ENCODE data around the gene CCDC77. TPM values are rescaled to one million over a fixed set of nuclear protein-coding genes. Genes with fewer than 3 reads are reported as not detected.

CCDC77 gene
- total and polyA plus RNA-seq, 9 donors = 4.2 to 10.7 (median 6.0) TPM

DNA sequence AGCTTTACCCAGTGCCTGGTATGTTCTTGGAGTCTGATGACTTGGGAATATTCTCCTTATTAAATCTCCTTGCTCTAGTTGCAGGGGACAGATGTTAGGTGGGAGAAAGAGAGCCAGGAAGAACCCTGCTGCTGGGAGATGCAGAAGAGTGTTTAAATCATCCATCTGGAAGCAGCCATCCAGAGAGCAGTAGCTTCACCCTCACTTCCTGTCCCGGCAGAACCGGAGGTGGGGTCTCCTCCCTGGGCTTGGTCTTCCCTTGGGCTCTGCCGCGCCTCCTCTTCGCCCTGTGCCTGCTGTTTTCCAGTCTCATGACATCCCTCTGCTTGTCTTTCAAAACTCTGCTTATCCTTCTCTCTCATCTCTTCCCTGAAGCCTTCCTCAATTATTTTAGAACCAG is 73.8 kb downstream of the CCDC77 start:
- 34 to 52% (median 40%) methylated on average over 5 of the region's 5 CpGs for WGBS, 3 donors
- no peak for TF ChIP-seq EP300 (IDR thresholded peaks at IDR 0.05)
- TF ChIP-seq POLR2A (IDR thresholded peaks at IDR 0.05) = no peak
- TF ChIP-seq, protein P1, sequence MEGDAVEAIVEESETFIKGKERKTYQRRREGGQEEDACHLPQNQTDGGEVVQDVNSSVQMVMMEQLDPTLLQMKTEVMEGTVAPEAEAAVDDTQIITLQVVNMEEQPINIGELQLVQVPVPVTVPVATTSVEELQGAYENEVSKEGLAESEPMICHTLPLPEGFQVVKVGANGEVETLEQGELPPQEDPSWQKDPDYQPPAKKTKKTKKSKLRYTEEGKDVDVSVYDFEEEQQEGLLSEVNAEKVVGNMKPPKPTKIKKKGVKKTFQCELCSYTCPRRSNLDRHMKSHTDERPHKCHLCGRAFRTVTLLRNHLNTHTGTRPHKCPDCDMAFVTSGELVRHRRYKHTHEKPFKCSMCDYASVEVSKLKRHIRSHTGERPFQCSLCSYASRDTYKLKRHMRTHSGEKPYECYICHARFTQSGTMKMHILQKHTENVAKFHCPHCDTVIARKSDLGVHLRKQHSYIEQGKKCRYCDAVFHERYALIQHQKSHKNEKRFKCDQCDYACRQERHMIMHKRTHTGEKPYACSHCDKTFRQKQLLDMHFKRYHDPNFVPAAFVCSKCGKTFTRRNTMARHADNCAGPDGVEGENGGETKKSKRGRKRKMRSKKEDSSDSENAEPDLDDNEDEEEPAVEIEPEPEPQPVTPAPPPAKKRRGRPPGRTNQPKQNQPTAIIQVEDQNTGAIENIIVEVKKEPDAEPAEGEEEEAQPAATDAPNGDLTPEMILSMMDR (IDR thresholded peaks at IDR 0.05) = no peak
- intact Hi-C loops (cut with DNase I) = no loop called here
- DNase-seq = no peak
- Histone ChIP-seq H3K4me1 (ENCODE audit: insufficient read depth) (no peaks in the 10 kb centered on the region), H3K36me3 (no peaks in the 10 kb centered on the region), H3K27ac (no peak overlapping the region), H3K27me3 (no peaks in the 10 kb centered on the region), H3K4me3 (no peak overlapping the region), H3K9me3 (no peaks in the 10 kb centered on the region)

DNA sequence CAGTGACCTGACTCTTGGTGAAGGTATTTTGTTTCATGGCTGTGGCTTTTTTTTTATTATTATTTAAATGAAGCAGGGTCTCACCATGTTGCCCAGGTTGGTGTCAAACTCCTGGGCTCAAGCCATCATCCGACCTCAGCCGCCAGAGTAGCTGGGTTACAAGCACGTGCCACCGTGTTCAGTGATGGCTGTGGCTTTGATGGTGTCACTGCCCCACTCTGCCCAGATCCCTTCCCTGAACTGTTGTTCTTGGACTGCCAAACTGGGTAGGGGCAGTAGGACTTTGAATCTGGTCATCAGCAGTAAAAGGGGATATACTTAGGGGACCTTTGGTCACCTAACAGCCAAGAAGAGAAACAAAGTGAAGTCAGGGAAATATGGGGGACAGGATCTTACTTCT is 77.7 kb downstream of the CCDC77 start:
- DNase-seq = no peak

DNA sequence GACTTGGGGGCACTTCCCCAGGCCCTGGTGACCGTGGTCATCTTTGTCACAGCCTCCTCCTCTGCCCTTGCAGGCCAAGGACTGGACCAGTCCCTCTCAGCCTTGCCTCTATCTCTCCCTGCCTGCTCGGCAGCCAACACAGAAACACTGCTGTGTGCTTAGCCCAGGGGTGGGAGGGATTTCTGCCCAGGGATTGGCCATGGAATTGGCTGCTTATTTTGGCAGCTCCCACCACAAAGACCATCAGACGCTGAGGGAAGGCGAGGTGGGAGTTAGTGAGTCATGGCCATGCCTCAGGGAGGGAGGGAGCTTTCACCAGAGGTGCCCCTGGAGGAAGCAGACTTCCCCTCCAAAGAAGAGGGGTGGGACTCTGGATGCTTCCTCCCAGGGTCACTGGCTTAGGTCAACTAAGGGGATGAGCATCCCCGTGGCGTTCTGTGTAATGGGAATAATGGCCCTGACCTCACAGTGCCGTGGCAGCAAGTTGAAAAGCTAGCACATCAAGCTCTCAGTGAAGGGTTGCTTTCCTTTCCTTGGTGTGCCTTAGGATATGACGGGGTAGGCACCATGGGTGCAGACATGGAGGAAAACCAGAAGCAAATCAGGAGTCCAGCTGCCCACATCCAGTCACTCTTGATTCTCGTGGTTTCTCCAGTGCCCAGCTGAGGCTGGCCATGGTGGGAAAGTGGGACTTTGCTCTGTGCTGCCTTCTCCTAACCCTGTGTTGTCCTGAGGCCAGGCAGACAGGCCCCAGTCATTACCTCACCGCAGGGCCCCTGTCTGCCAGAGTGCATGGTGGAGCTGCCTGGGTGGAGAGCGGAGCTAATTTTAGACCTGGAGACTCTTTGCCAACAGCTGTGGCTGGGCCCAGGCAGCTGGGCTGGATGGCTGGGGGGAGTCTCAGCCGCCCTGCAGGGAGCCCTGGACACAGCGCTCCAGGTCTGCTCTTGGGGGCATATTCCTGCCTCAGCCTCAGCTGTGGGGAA is 79.7 kb downstream of the CCDC77 start:
- no peaks in the 10 kb centered on the region for H3K9me3 ChIP-seq
- H3K27ac ChIP-seq = peak overlapping the region in 1 of 2 donors; percentile 63
- no peaks in the 10 kb centered on the region for H3K36me3 ChIP-seq
- no peaks in the 10 kb centered on the region for H3K27me3 ChIP-seq
- peak; percentile 28 to 71 (median 56) for DNase-seq
- peaks cover 12% of the 10 kb centered on the region for H3K4me1 ChIP-seq (ENCODE audit: insufficient read depth)
- no peak overlapping the region for H3K4me3 ChIP-seq
- TF ChIP-seq POLR2A (IDR thresholded peaks at IDR 0.05) (no peak), EP300 (IDR thresholded peaks at IDR 0.05) (no peak)
- TF ChIP-seq, protein P1 (IDR thresholded peaks at IDR 0.05) = no peak
- intact Hi-C loops (cut with DNase I) = no loop called here
- 16 to 26% (median 18%) methylated on average over 12 to 13 of the region's 13 CpGs for WGBS, 3 donors

More for the DNA sequence above, 77.7 kb downstream of the CCDC77 start:
- 95 to 97% (median 95%) methylated on average over 4 of the region's 4 CpGs for WGBS, 3 donors
- Histone ChIP-seq H3K36me3 (no peaks in the 10 kb centered on the region), H3K4me3 (no peak overlapping the region), H3K4me1 (ENCODE audit: insufficient read depth) (peaks cover 12% of the 10 kb centered on the region), H3K27ac (no peak overlapping the region), H3K27me3 (no peaks in the 10 kb centered on the region), H3K9me3 (no peaks in the 10 kb centered on the region)
- intact Hi-C loops (cut with DNase I) = no loop called here
- TF ChIP-seq EP300 (IDR thresholded peaks at IDR 0.05) = no peak
- TF ChIP-seq, protein P1 (IDR thresholded peaks at IDR 0.05) = no peak
- no peak for TF ChIP-seq POLR2A (IDR thresholded peaks at IDR 0.05)

DNA sequence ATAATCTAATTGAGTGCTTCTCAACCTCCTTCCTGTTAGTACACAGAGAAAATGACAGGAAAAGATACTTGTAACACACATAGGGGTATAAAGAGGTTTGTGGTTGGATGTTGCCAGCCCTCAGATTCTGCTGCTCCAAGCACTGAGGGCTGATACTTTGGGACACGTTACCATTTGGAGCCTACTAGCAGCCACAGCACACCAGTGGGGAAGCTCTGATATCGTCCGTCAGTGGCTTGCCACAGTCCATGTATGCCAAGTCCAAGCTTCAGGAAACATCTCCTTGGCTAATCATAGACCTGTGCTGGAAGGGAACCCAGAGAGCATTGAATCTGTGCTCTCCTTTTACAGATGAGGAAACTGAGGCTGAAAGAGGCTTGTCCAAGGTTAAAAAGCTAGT is 80.6 kb downstream of the CCDC77 start:
- intact Hi-C loops (cut with DNase I) = no loop called here
- DNase-seq = no peak
- peaks cover 12% of the 10 kb centered on the region for H3K4me1 ChIP-seq (ENCODE audit: insufficient read depth)
- H3K27me3 ChIP-seq = no peaks in the 10 kb centered on the region
- H3K4me3 ChIP-seq = no peak overlapping the region
- WGBS, 3 donors = 82 to 96% (median 88%) methylated on average over 3 of the region's 3 CpGs
- no peaks in the 10 kb centered on the region for H3K36me3 ChIP-seq
- H3K9me3 ChIP-seq = no peaks in the 10 kb centered on the region
- no peak overlapping the region for H3K27ac ChIP-seq
- TF ChIP-seq EP300 (IDR thresholded peaks at IDR 0.05) (no peak), POLR2A (IDR thresholded peaks at IDR 0.05) (no peak)
- TF ChIP-seq, protein P1 (IDR thresholded peaks at IDR 0.05) = no peak

Measured in ovary (tissue), 9 donors.